Astrocyte (in vitro differentiated cells and primary cell): Measurements from ENCODE around the gene TMEM132C.

Experiments
- CTCF ChIP-seq: IDR thresholded peaks from 2 replicates; pipeline ENCODE4 v1.5.1; 2011; ENCODE audit warnings: low read depth, mild to moderate bottlenecking, inconsistent platforms, low read length, moderate library complexity; ENCODE audit not compliant: insufficient read depth
- EZH2 ChIP-seq: IDR thresholded peaks from 2 replicates; pipeline ENCODE4 v1.6.1; 2012; ENCODE audit warnings: mild to moderate bottlenecking, low read length, inconsistent platforms; ENCODE audit not compliant: insufficient read depth

DNA sequence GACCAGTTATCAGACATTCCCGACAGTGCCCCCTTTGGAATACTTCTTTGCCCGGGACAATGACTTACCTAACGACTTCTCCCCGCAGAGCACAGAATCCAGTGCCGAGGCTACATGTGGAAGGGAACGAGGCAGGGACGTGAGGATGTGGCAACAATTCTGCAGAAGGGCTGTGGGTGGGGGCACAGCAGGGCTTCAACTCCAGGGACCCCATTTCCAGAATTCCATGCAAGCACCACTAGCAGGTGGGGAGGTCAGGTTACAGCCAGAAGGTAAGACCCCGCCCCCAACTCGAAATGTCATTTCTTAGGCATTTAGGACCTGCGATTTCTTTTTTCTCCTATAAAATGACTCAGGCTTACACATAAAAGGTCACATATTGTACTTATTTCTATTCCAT lies 207.9 kb downstream of the TMEM132C start:
- TF ChIP-seq CTCF (no peak), EZH2 (no peak)
